ENCODE data around the gene ZMYM3.

Gene ZMYM3

DNA sequence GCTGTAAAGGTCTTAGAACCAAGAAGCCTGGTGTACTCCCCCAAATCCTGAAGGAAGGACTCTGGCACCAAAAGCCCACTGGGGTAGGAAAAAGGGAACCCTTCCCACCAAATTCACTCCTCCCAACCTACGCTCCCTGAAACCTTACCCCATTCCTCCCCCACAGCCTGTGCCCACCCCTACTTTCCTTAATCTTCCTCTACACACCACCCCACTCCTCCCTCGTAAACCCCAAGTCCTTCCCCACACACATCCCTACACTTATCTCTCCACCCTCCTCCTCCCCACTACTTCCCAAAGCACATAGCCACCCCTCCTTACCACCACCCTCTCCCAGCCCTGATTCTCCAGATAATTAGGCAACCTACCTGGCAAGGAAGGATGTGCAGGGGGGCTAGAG, 1.7 kb downstream of the ZMYM3 start:
- DNase-seq, result no peak

DNA sequence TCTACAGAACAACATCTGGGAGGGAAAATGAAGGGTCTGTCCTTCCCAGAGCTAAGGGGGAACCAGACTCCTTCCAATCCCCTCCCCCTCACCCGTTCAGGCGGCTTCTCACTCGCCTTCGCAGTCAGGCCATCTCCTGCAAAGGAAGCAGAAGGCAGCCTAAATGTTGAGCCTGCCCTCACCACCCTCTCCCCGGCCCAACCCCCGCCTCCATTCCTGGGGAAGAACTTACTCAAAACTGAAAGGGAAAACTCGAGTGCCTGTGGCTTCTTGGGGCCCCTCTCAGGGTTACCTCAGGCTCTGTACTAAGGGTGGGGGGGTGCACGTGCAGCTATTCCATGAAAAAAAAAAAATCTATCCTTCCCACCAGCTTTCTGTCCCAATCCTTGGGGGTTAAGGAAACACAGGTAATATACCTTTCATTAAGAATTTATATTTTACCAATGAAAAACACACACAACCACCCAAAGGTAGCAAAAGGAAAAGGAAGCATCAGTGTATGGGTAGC, 2.4 kb downstream of the ZMYM3 start:
- no peak for DNase-seq

DNA sequence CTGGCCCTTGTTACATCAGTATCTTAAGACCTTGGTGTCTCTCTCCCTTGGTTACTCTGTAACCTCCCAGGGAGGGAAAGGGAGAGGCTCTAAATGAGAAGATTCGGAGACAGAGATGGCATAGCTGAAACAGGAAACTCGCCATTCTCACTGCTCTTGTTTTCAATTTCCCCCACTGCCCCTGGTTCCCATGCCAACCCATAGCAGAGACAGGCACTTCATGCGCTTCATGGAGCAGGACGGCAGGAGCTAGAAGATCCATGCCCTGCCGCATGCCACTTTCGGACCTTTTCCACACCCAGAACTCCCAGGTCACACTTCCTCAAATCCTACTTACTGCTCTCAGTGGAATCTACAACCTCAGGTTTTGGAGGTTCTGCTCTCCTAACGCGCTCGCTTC, 3.1 kb downstream of the ZMYM3 start:
- no peak for DNase-seq

DNA sequence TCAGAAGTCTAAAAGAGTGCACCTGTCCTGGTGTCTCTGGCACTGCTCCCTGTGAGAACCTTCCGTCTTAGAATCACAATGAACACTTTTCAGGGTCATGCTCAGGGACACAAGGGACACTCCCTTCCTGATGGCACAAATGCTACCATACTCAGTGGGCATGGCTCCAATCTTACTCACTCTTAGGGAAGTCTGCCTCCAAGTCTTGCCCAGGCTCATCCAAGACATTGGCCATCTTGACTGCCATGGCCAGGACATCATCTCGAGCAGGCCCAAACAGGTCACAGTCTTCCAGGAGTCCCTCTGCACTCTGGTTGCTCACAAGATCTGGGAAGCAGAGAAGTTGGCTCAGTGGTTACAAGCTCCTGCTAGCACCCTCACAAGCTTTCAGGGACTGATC, 8.8 kb downstream of the ZMYM3 start:
- no peak for DNase-seq

DNA sequence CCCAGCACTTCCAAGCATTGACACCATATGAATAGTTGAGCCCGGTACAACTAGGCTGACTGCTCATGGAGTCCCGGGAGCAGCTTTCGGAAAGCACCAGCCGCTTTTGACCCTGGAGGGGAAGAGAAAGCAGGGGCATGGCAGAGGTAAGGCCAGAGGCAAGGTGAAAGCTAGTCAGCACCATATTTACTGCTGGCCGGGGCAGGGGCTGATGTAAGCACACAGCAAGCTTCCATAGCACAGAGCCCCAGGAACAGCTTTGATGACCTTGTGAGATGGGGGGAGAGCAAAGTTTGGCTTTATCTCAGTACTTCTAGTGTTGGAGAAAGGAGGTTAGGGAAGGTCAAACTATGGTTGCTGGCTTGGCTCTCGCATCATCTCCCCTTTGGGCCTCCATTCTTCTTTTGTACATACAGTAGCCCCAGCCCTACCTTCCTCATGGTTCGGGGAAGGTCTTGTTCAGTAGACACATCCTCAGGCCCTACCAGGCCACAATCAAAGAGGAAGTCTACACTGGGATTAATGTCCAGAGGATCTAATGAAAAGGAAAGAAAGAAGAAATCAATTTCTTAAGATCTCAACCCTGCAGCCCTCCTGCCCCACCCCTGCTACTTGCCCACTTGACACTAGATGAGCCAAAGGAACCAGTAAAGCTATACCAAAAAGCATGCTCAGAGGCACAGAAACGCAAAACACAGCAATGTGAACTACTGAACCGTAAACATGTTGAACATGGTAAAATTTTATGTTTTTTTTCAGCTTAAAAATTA, 9.4 kb downstream of the ZMYM3 start:
- DNase-seq, result no peak

DNA sequence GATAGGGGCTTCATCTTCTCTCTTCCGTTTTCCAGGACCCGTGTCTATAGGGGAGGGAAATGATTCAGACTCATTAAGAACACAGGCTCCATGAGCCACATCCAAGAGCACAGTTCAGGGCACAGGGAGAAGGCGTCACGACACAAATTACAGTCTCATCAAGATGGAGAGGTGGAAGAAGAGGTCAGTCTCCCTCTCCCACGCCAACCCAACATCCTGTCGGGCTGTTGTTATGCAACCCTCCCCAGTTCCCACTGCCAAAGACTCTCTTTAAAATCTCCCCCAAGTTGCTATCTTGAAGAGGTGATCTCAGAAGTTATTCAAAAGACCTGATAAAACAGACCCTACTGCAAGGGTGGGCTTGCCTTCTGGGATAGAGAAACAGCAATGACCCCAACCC, 12.6 kb downstream of the ZMYM3 start:
- DNase-seq, result no peak

DNA sequence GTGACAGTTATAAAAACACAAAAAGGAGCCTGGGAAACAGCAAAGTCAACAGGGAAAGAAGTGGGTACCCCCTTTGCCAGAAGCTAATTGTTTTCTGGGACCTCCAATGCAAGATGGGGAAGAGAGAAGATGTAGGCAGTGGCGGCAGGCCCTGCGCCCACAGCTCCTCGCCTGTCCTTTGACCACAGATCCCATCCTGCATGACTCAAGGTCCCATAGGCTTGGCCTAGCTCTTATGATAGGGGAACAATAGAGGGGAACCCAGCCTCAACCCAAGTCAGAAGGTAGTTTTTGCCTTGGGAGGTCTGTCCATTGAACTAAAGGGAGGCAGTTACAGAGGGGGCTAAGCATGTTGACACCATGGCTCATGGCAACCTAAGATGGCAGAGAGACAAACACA, 14.2 kb downstream of the ZMYM3 start:
- no peak for DNase-seq

DNA sequence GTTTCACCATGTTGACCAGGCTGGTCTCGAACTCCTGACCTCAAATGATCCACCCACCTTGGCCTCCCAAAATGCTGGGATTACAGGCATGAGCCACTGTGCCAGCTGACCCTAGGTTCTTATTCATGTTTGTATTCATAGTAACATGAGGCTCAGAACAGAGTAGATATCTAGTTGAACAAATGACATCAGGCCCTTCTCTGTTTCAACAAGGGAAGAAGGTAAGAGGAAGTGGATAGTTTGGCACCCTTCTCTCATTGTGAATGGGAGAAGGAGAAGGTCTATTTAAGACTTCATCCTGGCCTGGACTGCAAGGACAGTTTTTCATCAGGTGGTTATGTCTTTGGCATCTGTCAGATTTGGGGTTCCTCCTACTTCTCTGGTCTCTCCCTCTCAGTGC, 17.1 kb downstream of the ZMYM3 start:
- no peak for DNase-seq

DNA sequence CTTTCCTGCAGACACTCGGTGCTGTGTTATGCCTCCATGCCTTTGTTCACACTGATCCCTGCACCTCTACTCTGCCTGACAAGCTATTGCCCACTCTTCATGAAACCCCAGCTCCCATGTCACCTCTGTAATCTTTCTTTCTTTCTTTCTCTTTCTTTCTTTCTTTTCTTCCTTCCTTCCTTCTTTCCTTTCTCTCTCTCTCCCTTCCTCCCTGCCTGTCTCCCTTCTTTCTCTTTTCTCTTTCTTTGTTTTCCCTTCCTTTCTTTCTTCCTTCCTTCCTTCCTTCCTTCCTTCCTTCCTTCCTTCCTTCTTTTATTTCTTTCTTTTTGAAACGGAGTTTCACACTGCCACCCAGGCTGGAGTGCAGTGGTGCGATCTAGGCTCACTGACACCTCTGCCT, 18.5 kb downstream of the ZMYM3 start:
- no peak for DNase-seq

DNA sequence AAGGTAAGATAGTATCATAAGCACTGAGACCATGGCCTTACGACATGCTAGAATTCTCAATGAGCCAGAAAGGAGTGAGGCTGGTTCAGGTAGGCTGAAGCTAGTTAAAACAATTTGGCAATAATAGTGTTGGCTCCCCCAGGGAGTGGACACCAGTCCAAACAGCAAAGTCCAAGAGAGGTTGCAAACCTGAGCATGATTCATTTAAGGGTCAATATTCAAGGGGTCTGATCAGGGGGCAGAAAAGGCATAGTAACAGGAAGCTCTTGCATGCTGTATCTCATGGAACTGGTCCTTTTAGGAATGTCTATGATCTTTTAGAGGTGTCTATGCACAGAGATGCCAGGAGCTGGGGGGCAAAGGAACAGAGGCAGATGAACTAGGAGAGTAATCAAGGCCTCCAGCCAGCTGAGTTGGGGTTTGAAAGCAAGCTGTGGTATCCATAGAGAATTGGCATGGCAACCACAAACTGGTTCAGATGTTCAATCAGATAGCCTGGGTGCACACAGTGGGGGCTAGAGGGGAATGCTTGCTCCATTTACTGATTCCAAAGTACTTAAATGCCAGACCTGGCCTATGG, 25.8 kb downstream of the ZMYM3 start:
- no peak for DNase-seq

DNA sequence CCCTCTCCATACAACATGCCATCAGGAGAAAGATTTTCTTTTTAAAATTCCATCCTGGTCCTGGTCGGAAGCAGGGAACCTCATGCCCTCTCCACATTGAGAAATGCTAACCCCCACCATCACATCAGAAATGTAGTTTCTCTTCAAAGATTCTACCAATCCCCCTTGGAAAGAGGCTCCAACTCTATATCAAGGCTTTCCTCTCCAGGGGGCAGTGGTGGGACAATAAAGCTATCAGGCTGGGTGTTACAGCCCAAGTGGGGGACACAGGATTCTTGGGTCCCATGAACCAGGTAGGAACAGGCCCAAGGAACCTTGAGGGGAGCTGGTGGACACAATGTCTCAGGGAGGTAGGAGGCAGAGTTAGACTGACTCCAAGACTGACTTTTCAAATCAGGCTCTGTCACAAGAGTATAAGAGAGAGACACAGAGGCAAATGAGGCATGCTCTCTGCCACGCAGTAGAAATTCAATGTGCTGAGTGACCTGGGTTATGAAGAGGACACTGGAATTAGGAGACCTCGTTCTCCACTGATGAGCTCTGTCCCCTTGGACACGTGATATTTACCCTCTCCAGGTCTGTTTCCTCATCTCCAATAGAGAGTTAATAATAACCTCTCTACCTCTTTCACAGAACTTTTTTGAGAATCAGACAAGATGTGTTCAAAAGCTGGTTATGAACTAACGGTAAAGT, 26.4 kb downstream of the ZMYM3 start:
- no peak for DNase-seq

DNA sequence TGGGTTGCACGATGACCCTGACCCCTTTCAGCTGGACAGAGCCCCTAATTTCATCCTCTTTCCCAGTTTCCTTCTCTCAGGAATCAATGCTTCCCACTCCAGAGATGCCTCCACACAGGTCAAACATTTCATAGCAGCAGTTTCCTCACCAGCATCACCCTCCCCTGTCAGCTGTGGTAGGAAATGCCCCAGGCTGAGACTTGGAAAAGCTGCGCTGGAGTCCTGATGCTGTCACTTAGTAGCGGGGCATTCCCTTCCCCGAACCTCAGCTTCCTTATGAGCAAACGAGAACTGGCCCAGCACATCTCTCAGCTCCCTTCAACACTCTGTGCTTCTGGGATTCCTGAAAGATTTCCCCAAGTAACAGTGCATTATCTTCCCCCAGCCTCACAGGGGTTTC, 28.3 kb downstream of the ZMYM3 start:
- no peak for DNase-seq

DNA sequence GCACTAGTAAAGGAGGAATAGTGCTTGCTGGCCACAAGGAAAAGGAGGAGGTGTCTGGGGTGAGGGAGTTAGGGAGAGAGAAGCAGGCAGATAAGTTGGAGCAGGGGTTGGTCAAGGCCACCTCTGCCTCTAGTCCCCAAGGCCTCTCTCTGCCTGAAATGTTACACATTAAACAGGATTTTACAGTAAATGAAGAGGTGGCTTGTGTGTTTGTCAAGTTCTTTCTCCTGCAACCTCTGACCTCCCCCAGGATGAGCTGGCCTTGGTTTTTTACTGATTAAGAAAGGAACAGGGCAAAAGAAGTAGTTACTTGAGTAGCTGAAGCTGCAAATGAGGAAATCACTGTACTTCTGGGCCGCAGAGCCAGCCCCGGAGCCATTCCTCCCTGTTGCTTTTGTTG, 28.9 kb downstream of the ZMYM3 start:
- DNase-seq, result no peak

DNA sequence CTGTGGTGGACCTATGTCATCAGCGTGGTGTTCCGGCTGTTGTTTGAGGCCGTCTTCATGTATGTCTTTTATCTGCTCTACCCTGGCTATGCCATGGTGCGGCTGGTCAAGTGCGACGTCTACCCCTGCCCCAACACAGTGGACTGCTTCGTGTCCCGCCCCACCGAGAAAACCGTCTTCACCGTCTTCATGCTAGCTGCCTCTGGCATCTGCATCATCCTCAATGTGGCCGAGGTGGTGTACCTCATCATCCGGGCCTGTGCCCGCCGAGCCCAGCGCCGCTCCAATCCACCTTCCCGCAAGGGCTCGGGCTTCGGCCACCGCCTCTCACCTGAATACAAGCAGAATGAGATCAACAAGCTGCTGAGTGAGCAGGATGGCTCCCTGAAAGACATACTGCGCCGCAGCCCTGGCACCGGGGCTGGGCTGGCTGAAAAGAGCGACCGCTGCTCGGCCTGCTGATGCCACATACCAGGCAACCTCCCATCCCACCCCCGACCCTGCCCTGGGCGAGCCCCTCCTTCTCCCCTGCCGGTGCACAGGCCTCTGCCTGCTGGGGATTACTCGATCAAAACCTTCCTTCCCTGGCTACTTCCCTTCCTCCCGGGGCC, 29.7 kb downstream of the ZMYM3 start:
- DNase-seq, result no peak

DNA sequence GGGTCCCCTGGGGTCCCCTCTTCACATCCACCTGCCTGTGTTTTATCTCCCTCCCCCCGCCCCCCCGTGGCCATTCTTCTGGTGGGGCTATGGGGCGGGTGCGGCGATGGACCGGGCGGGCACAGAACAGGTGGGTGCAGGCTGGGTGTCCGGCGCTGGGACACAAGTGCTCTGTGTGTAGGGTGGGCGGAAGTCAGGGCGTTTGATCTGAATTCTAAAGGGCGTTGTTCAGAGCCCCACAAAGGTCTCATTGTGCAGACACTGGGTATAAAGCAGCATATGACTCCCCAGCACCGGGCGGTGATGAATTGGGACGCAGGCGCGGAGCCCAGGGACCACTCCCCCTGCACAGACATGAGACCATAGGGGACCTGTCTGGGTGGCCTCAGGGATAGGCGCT, 31.0 kb downstream of the ZMYM3 start, which contains the start of gene GJB1:
TSS of gene GJB1 (plus strand) at position 296 of the 400 bp plus-strand sequence. CDS start 484 bp downstream, outside the sequence.
- no peak for DNase-seq

DNA sequence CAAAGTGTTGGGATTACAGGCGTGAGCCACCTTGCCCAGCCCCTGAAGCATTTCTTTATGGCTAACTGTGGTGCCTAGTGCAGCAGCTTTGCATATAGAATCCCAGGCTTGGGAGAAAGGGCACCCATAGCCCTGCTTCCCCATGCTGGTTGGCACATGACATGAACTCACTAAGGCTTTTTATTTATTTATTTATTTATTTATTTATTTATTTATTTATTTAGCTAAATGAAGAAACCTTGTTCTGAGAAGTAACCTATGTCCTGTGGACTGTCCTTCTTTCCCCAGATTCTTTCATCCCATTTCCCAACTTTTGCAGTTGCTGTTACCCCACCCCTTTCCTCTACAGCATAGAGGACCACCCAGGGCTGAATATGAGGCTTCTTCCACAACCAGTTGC, 32.8 kb downstream of the ZMYM3 start:
- no peak for DNase-seq

DNA sequence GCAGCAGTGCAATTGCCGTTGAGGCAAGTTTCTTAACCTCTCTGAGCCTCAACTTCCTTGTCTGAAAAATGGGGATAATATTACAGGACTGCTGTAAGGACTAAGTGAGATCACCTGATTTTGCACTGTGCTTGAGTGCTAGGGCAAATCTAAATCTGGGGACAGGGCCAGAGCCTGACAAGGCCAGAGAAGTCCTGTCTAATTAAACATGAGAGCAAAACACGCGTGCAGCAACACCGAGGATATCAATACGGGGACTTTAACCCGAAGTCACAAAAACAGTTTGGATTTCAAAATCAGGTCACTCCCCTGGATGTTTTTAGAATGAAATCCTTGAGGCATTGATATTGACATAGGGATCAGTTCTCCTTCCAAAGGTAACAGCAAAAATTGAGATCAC, 36.6 kb downstream of the ZMYM3 start:
- DNase-seq, result no peak

DNA sequence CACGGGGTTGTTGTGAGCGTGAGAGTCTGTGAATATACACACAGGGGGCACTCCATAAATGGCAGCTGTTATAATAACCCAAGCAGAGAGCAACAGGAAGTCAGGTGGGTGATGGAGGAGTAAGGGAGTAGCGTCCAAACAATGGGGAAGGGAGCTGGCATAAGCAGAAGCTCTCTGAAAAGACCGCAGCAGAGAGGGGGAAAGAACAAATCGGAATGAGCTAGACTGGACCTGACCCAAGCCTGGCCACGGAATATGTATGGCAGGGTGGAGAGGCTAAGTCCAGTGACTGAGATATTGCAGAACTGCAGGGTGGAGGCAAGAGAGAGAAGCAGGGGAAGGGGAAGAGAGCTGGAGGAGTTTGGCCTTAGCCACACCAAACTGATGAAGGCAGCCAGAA, 37.5 kb downstream of the ZMYM3 start:
- DNase-seq, result peak; percentile 28

DNA sequence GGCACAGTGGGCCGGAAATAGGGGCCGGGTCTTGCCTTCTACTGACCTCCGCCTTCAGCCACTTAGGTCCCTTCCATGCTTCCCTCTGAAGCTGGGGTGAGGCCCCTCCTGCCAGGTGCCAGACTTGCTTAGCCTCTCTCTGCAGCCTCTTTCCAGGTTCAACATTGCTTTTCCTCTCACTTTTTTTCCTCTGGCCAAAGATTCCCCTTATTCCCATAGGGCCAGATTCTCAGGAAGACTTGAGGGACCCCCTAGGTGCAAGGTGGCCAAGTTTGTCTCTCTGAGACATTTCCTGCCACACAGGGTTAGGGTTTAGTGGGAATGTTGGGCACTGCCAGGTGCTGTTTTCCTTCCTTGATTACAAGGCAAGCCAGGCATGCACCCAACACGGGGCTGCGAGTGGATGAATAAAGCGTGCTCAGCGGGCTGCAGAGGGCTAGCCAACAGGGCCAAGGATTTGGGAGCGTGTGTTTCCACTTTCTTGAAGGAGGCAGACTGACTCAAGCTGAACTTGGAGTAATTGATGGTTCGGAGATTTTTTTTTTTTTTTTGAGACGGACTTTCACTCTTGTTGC, 38.5 kb downstream of the ZMYM3 start:
- no peak for DNase-seq

DNA sequence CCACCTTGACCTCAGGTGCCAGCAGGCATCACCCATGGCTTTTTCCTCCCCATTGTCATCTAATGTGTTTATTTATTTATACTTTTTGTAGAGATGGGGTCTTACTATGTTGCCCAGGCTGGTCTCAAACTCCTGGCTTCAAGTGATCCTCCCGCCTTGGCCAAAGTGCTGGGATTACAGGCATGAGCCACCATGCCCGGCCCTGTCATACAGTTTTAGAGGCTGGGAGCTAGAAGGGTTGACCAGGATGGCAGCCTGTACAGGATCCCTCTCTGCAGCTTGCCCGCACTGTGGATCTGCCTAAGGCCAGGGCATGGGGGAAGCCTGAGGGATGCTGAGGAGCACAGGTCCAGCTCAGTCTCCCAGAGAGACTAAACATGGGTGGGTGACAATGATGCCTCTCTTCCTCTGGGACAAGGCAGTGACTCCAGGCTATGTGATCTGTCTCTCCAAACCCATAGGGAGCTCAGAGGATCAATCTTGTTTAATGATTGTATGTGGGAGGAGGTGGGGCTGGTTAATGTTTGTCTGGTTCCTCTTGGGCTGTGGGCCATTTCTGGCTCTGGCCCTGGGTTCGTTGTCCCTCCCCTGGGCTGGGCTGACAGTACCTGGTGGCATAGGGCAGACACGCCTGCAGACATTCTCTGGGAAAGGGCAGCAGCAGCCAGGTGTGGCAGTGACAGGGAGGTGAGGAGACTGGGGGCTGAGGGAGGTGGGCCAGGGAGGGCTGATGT, 39.2 kb downstream of the ZMYM3 start:
- DNase-seq, result no peak

DNA sequence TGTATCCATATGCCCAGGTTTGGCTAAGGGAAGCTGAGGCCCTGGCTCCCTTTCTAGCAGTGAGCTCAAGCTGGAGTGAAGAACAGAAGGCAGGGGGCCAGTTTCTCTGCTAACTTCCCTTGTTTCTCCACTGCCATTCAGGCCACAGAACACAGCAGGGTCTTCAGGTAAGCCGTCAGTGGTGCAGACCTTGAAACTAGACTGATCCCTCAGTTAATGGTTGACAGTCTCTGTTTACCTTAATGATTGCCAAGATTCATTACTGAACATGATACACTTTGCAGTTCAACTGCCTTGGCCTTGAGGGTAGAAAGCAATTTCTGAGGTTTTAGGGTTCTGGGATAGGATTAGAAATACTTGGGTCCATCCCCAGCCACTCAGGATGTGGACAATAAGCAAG, 39.8 kb downstream of the ZMYM3 start:
- no peak for DNase-seq

DNA sequence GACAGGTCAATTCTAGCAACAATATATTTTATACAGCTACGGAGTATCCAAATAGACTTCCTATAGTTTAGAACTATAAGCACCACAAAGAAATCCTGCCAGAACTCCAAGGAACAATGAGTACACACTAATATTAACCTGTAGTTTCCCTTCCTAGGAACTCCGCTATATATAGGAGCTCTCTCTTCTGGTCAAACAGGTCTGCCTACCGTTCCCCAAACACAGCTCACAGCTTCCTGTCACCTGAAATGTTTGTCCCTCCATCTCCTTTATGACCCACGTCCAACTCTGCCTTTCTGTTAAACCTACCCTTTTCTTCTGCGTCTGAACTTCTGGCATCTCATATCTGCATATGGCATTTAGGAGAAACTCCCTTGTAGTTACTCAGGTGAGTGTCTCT, 41.4 kb downstream of the ZMYM3 start:
- no peak for DNase-seq

DNA sequence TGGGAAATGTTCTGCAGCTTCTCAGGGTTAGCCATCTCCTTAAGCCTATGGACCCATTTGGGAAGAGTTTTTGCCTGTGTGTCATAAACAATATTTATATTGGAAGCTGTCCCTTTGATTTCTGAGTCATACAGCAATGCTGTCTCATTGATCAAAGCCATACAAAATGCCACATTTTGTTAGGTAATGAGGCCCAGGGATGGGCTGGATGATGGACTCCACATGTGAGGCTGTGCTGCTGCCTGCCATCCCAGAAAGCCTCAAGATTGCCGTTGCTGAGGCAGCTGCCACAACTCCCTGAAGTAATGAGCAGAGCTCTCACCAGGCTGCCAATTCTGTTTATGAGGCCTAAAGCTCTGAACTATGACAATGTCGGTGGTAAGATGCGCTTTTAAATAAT, 43.1 kb downstream of the ZMYM3 start:
- DNase-seq, result no peak
